ENCODE measurements around the gene SDF4. TPM values are rescaled to one million over a fixed set of nuclear protein-coding genes. Genes with fewer than 3 reads are reported as not detected.

Gene SDF4
- total and polyA plus RNA-seq, 2 of the 4 experiments (the other 2 are of a cell fraction) = 57.0 to 250 TPM

- ChIA-PET CTCF (no interaction called here), POLR2A (ENCODE audit: unreplicated experiment) (no interaction called here)
- Histone ChIP-seq H2AK9ac (replicated peaks; ENCODE audit: low read depth, low read length, poor library complexity) (peak overlapping the region; percentile 99), H4K91ac (ENCODE audit: insufficient read depth, low read depth, low read length) (peak overlapping the region; percentile 80), H3K23ac (ENCODE audit: low read depth, low read length) (peak overlapping the region; percentile 89), H3K18ac (ENCODE audit: low read depth, low read length) (peak overlapping the region; percentile 81), H3K9ac (ENCODE audit: low read depth, low read length) (peak overlapping the region; percentile 98), H3K36me3 (ENCODE audit: control insufficient read depth, insufficient read depth, low read length) (peaks cover 22% of the 10 kb centered on the region), H3K4me3 (ENCODE audit: insufficient read depth, low read depth, low read length) (peak overlapping the region; percentile 71), H2AK5ac (ENCODE audit: low read depth, low read length) (peak overlapping the region; percentile 95), H3K9me3 (ENCODE audit: control insufficient read depth, insufficient read depth, low read length) (no peaks in the 10 kb centered on the region), H3K9me1 (ENCODE audit: insufficient read depth, low read length) (peaks cover 33% of the 10 kb centered on the region), H3K27ac (ENCODE audit: insufficient read depth, low read length) (peak overlapping the region; percentile 98), H3K4ac (ENCODE audit: low read depth, low read length) (peak overlapping the region; percentile 90), H2BK5ac (ENCODE audit: low read depth, low read length, poor library complexity, severe bottlenecking) (peak overlapping the region; percentile 98), H2BK120ac (ENCODE audit: low read depth, low read length) (peak overlapping the region; percentile 44; the same call in 1 of the 2 replicates), H4K8ac (ENCODE audit: low read depth in 2 of 2, low read length in 2 of 2) (peak overlapping the region; percentile 91 to 96), H2BK20ac (ENCODE audit: low read depth, low read length) (no peak overlapping the region), H3K27me3 (ENCODE audit: control insufficient read depth, insufficient read depth, low read length) (no peaks in the 10 kb centered on the region), H2AFZ (replicated peaks; ENCODE audit: low read length, poor library complexity) (peak overlapping the region; percentile 98), H4K5ac (ENCODE audit: low read depth, low read length) (peak overlapping the region; percentile 66), H3K4me1 (ENCODE audit: control insufficient read depth, insufficient read depth, low read length) (peaks cover 38% of the 10 kb centered on the region), H3K79me1 (ENCODE audit: low read depth in 1 of 2, low read length in 2 of 2) (peaks cover 8 to 51% of the 10 kb centered on the region in 2 experiments; a peak in 3 of 4 replicates), H3K56ac (ENCODE audit: extremely low read depth, insufficient read depth, low read length) (peak overlapping the region; percentile 52), H4K20me1 (ENCODE audit: insufficient read depth, low read length) (peaks cover 25% of the 10 kb centered on the region), H3K4me2 (ENCODE audit: low read depth, low read length) (peak overlapping the region; percentile 96), H2BK15ac (ENCODE audit: low read depth, low read length) (peak overlapping the region; percentile 87; the same call in 2 of the 3 replicates), H3K14ac (replicated peaks; ENCODE audit: low read depth, low read length) (peak overlapping the region; percentile 86)
- DNase-seq (no peak), ATAC-seq (ENCODE audit: low read depth) (no peak)
- TF ChIP-seq MXI1 (IDR thresholded peaks at IDR 0.05; ENCODE audit: borderline replicate concordance, low read depth, low read length) (0 out of 2 replicates have a peak, but pooled peaks have one; percentile 5), NFE2L2 (IDR thresholded peaks at IDR 0.05; ENCODE audit: low read depth, low read length) (no peak), RAD21 (IDR thresholded peaks at IDR 0.05; ENCODE audit: low read length) (no peak)
- no TSS peak for BruUV-seq (replicated peaks)
- dilution Hi-C loops (cut with HindIII; ENCODE audit: low sequenced_read_pairs, unreplicated experiment) (no loop called here), in situ Hi-C loops (cut with MboI; ENCODE audit: low sequenced_read_pairs) (no loop called here), intact Hi-C loops (cut with micrococcal nuclease) (no loop called here)
- 0% methylated on average over 5 of the region's 31 CpGs; no CpG with 5 or more reads in 1 of the 2 experiments for WGBS, 2 experiments (ENCODE audit: extremely low coverage in 2 of 2, insufficient read length in 1 of 2)
These were observed 42.6 kb upstream of the SDF4 start for GRCh38 chr1:1274299-1274930.

Measured in IMR-90 (cell line).